MCF 10A (cell line): Measurements from ENCODE around the gene CACNA1H. TPM values are rescaled to one million over a fixed set of nuclear protein-coding genes. Genes with fewer than 3 reads are reported as not detected.

ENCODE experiments used
- BruUV-seq: library from RNA; stranded (reverse); fragments of 400-500 nt; replicated peaks from 2 replicates; lab custom pipeline; 2021; lab: Mats Ljungman, UMichigan
- CTCF ChIA-PET: fragments of 300-600 bp; sonication (Branson Sonifier 250); formaldehyde crosslinking; extraction: SDS; loops from one replicate; lab custom pipeline; 2021; ENCODE audit warnings: antibody characterized with exemption, inconsistent platforms; lab: Yijun Ruan, JAX
- POLR2A ChIA-PET: fragments of 300-600, 350-650 bp; sonication (Branson Sonifier 250); formaldehyde crosslinking; extraction: SDS; loops from one replicate; lab custom pipeline; 2020; ENCODE audit warnings: antibody characterized with exemption, inconsistent platforms; lab: Yijun Ruan, JAX
- DNase-seq: peaks from one replicate; pipeline ENCODE4 v3.0.0-alpha.2; 2018; ENCODE audit not compliant: unreplicated experiment
- H3K27ac Mint-ChIP-seq: one replicate; pipeline ENCODE4 v1.8.0; 2022; ENCODE audit warnings: mild to moderate bottlenecking, low read depth, mixed read lengths; ENCODE audit not compliant: unreplicated experiment
- H3K27me3 Mint-ChIP-seq: one replicate; pipeline ENCODE4 v1.8.0; 2022; ENCODE audit warnings: mixed read lengths; ENCODE audit not compliant: insufficient read depth, unreplicated experiment
- H3K36me3 Mint-ChIP-seq: one replicate; pipeline ENCODE4 v1.8.0; 2022; ENCODE audit warnings: mild to moderate bottlenecking, moderate library complexity, mixed read lengths; ENCODE audit not compliant: insufficient read depth, unreplicated experiment
- H3K4me1 Mint-ChIP-seq: one replicate; pipeline ENCODE4 v1.8.0; 2022; ENCODE audit warnings: mixed read lengths; ENCODE audit not compliant: insufficient read depth, unreplicated experiment
- H3K4me3 Mint-ChIP-seq: one replicate; pipeline ENCODE4 v1.8.0; 2022; ENCODE audit warnings: mild to moderate bottlenecking, moderate library complexity, mixed read lengths; ENCODE audit not compliant: unreplicated experiment
- H3K9me3 Mint-ChIP-seq: one replicate; pipeline ENCODE4 v1.8.0; 2022; ENCODE audit warnings: mixed read lengths; ENCODE audit not compliant: unreplicated experiment
- CTCF ChIP-seq: fragments of 200-600 bp; IDR thresholded peaks from one replicate; pipeline ENCODE4 v1.8.0; 2022; ENCODE audit warnings: antibody characterized with exemption, mild to moderate bottlenecking; ENCODE audit not compliant: unreplicated experiment
- intact Hi-C: fragments of 100-400 bp; cut with micrococcal nuclease; formaldehyde crosslinking; loops from 2 replicates; pipeline ENCODE4 v1.14.1; 2022
- total RNA-seq: library from RNA; stranded (reverse); gene quantifications from 2 replicates; pipeline ENCODE4 v1.2.3, GENCODE V29; 2022

The CACNA1H gene
- total RNA-seq, 1 experiment from 2014 or later = not detected

GRCh38 chr16:1216296-1216619 is 63.4 kb downstream of the CACNA1H start:
- Mint-ChIP-seq H3K27me3 (peaks cover 30% of the 10 kb centered on the region), H3K4me3 (no peak overlapping the region), H3K9me3 (no peaks in the 10 kb centered on the region), H3K27ac (no peak overlapping the region), H3K36me3 (no peaks in the 10 kb centered on the region), H3K4me1 (no peaks in the 10 kb centered on the region)
- POLR2A ChIA-PET = no interaction called here
- intact Hi-C loops = no loop called here
- CTCF ChIA-PET = no interaction called here
- DNase-seq = no peak
- no TSS peak for BruUV-seq
- TF ChIP-seq CTCF = no peak

- H3K27ac Mint-ChIP-seq = no peak overlapping the region
Measured at GRCh38 chr16:1216681-1217400, 63.9 kb downstream of the CACNA1H start.

DNA sequence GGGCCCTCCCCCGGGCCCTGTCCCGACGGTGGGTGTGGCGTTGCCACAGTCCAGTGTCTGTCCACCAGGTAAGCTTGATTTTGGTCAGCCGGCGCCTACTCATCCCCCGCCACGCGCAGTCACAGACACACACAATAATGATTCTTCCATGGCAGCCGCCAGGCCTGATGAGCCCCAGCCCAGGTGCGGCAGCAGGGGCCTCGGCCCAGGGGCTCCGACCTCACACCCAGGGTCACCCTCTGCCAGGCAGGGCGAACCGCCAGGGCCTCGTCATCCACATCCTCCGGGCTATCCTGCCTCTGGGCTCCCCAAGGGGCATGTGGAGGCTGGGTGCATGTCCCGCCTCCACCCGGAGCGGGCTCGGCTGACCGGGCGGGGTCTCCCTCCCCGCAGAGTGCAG is 64.6 kb downstream of the CACNA1H start:
- TF ChIP-seq CTCF = no peak
- Mint-ChIP-seq H3K36me3 (no peaks in the 10 kb centered on the region), H3K9me3 (no peaks in the 10 kb centered on the region), H3K4me3 (no peak overlapping the region), H3K27me3 (peaks cover 43% of the 10 kb centered on the region), H3K4me1 (peaks cover 5% of the 10 kb centered on the region), H3K27ac (no peak overlapping the region)
- intact Hi-C loops = no loop called here
- ChIA-PET CTCF (no interaction called here), POLR2A (no interaction called here)
- DNase-seq = no peak
- BruUV-seq = no TSS peak

More at GRCh38 chr16:1216681-1217400, 63.9 kb downstream of the CACNA1H start:
- no peak for TF ChIP-seq CTCF
- Mint-ChIP-seq H3K36me3 (no peaks in the 10 kb centered on the region), H3K9me3 (no peaks in the 10 kb centered on the region), H3K4me1 (peaks cover 5% of the 10 kb centered on the region), H3K4me3 (no peak overlapping the region), H3K27me3 (peaks cover 36% of the 10 kb centered on the region)
- intact Hi-C loops = no loop called here
- DNase-seq = no peak
- ChIA-PET CTCF (interaction anchor here (0.7 kb wide), 1 partner anchor 103 kb away, joined by 3 read pairs; no protein-coding TSS in a partner anchor), POLR2A (interaction anchor here (0.7 kb wide), 1 partner anchor 38 kb away, joined by 3 read pairs; no protein-coding TSS in a partner anchor)
- no TSS peak for BruUV-seq

GRCh38 chr16:1218061-1218929 is 65.4 kb downstream of the CACNA1H start:
- peaks cover 51% of the 10 kb centered on the region for H3K27me3 Mint-ChIP-seq
- H3K36me3 Mint-ChIP-seq = no peaks in the 10 kb centered on the region
- H3K4me3 Mint-ChIP-seq = no peak overlapping the region
- peaks cover 5% of the 10 kb centered on the region for H3K4me1 Mint-ChIP-seq
- no peak overlapping the region for H3K27ac Mint-ChIP-seq
- intact Hi-C loops = no loop called here
- ChIA-PET CTCF (no interaction called here), POLR2A (no interaction called here)
- BruUV-seq = no TSS peak
- DNase-seq = no peak
- no peak for TF ChIP-seq CTCF
- no peaks in the 10 kb centered on the region for H3K9me3 Mint-ChIP-seq
